Activated naive CD4-positive, alpha-beta T cell (primary cell): ENCODE data around the gene ZNF76.

ENCODE experiments used
- DNase-seq, 4 experiments: peaks; one replicate each; lab custom pipeline; 2025; lab: John Stamatoyannopoulos, UW

The ZNF76 gene

GRCh38 chr6:35259194-35259947 is at the start of gene ZNF76:
ZNF76 (plus strand) TSS chr6:35259735; CDS start chr6:35281152, 21,417 bp downstream.
- peak; percentile 69 to 85 (median 76) for DNase-seq

GRCh38 chr6:35213298-35213791 is 46.2 kb upstream of the ZNF76 start:
- DNase-seq, result no peak

DNA sequence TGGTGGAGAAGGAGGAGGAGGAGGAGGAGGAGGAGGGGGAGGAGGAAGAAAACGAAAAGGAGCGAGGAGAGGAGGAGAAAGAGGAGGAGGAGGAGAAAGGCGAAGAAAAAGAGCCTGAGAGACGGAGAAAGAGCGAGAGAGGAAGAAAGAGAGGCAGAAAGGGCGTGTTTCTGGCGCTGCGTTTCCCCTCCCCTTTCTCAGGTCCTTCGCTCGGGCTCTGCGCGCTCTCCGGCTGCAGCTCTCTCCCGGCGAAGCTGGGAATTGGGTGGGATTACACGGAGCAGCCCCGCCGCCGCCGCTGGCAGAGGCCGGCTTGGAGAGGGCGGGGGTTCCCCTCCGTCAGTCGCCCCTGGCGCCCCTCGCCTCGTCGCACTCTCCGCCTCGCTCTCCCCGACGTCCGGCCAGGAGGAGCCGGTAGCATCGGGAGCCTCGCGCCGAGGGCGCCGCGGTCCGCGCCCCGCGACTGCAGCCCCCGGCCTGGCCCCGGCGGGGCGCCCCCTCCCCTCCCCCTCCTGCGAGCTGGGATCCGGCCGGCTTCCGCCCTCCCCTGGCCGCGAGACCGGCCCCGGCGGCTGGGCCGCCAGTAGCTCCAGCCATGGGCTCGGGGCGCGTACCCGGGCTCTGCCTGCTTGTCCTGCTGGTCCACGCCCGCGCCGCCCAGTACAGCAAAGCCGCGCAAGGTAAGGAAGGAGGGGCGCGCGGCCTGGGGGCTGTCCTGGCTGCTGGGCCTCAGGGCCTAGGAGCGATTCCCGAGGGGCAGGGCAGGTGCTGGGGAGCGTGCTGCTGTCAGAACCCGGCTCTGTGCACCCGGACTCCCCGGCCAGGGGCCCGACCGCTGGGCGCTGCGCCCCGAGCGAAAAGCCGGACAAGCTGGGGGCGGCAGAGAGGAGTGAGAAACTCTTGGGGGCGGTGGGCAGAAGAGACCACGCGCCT is 45.4 kb upstream of the ZNF76 start, which contains the start of gene SCUBE3:
Gene SCUBE3 (plus strand): TSS at position 133 of the 933 bp plus-strand sequence. CDS start 463 bp downstream, at position 596.
- DNase-seq, result no peak

- no peak for DNase-seq
These were observed 44.5 kb upstream of the ZNF76 start for GRCh38 chr6:35214869-35215664.

GRCh38 chr6:35215665-35216411 is 43.7 kb upstream of the ZNF76 start:
- DNase-seq, result no peak

DNA sequence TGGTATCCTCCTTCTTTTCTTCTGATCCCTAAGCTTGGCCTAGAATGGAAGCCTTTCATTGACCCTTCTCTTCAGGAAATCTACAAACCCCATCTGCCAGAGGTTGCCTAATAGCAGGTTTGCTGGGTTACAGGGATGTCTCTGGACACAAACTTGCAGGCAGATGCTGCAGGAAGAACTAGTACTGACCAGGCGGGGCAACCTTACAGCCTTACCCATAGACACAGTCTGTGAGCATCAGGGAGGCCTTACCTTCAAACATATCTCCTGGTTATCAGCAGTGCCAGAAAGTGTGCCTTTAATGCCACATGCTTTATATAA is 43.2 kb upstream of the ZNF76 start:
- no peak for DNase-seq

DNA sequence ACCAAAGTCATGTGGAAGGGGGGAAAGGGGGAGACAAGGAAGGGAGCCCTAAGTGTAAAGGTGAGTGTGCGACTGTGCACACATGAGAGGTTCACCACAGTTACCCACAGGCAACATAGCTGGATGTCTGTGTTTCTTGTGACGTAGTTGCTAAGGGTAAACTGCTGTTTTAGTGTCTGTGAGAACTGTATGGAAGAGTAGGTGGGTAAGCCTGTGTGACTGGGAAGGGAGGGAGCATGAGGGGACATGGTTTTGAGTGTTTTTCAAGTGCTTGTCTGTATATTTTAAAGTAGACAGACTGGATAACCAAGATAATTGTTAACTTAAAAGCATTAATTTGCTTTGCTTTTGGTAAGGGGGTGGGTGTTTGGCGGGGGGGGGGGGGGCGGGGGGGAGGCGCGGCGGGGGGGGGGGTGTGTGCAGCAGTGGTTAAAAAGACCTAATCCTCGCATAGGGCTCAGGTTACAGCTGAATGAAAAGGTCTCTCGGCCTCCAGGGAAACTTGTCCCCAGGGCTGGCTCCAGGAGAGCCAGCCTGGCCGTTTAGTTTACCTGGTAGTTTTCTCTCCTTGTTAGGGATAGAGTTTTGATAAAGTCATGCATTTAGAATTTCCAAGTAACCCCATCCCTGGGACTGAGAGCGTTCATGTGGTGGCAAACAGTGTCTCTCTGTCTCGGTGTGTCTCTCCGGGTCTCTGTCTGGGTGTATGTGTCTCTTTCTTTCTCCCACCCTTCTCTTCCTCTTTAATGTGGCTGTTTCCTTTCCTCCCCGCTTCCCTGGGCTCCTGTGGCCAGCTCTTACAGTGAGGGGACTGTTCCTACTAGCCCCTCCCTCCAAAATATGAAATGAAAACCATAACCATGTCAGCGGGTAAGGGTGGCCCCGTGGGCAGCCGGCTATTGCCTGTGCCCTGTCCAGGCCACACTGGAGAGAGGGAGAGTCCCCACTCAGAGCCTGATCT is 42.4 kb upstream of the ZNF76 start:
- no peak for DNase-seq

GRCh38 chr6:35218021-35218420 is 41.5 kb upstream of the ZNF76 start:
- no peak for DNase-seq

- DNase-seq, result no peak
These were observed 41.1 kb upstream of the ZNF76 start for GRCh38 chr6:35218456-35218855.

GRCh38 chr6:35219683-35220326 is 39.7 kb upstream of the ZNF76 start:
- no peak for DNase-seq

- no peak for DNase-seq
These were observed 38.8 kb upstream of the ZNF76 start for GRCh38 chr6:35220711-35221110.

DNA sequence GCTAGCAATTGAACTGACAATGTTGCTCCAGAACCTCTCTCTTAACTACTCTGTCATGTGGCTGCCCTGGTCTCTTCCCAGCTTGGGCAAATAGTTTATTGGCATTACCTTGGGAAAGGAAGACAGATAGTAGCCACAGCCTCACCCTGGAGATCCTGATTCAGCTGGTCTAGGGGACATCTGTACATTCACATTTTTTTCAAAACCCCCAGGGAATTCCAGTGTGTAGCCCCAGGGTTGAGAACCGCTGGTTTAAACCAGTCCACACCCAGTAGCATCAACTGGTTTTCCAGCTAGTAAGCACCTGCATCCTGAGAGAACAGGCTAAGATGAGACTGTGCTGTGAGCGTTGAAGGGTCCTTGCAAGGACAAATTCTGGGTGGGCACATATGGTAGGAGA is 36.1 kb upstream of the ZNF76 start:
- no peak for DNase-seq

- DNase-seq, result no peak
These were observed 34.8 kb upstream of the ZNF76 start for GRCh38 chr6:35224720-35225119.

- no peak for DNase-seq
These were observed 31.1 kb upstream of the ZNF76 start for GRCh38 chr6:35228481-35228880.

DNA sequence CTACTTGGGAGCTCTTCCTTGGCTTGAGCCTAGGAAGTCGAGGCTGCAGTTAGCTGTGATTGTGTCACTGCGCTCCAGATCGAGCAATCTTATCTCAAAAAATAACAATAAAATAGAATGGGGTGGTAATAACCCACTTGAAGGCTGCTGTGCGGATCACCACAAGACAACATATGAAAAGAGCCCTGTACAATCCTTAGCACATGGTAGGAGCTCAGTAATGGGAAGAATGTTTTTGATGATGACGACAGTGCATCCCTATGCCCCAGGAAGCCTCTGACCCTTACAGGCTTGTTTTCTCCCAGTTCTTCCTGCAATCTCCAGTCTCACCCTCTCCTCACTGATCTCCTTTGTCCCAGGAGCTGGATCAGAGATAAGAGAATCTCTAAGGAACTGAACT is 30.2 kb upstream of the ZNF76 start:
- DNase-seq, result no peak

- no peak for DNase-seq
These were observed 29.0 kb upstream of the ZNF76 start for GRCh38 chr6:35230498-35230897.

GRCh38 chr6:35230950-35231349 is 28.6 kb upstream of the ZNF76 start:
- no peak for DNase-seq

GRCh38 chr6:35231563-35231962 is 28.0 kb upstream of the ZNF76 start:
- no peak for DNase-seq

DNA sequence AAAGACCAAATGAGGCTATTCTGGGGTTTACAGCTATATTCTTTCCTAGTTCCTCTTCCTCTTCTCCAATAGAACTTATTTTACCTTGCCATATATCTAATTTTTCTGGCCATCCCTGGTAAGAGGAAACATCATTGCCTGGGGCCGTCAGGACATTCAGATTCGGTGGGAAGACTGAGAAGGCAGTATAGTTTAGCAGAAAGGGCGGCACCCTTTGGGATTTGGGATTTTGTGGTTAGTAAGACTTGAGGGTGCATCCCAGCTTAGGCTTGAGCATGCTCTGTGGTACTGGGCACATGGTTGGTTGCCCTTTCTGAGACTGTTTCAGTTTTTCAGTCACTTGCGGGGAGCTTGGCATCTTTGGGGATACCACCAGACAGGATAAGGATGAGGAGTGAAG is 24.6 kb upstream of the ZNF76 start:
- DNase-seq, result no peak

- no peak for DNase-seq
These were observed 23.3 kb upstream of the ZNF76 start for GRCh38 chr6:35236223-35236622.
